Endodermal cell (in vitro differentiated cells): ENCODE data around the gene BTAF1. TPM values are rescaled to one million over a fixed set of nuclear protein-coding genes. Genes with fewer than 3 reads are reported as not detected.

ENCODE experiments used
- DNase-seq: peaks from one replicate; pipeline ENCODE4 v3.0.0-alpha.2; 2017
- H3K27ac ChIP-seq: 2 replicates; pipeline ENCODE4 v1.5.1; 2013; ENCODE audit warnings: mild to moderate bottlenecking, low read depth, low read length, moderate library complexity
- H3K27me3 ChIP-seq: 2 replicates; pipeline ENCODE4 v1.6.1; 2013; ENCODE audit warnings: mild to moderate bottlenecking, low read length, moderate library complexity; ENCODE audit not compliant: insufficient read depth, control insufficient read depth, poor library complexity, severe bottlenecking
- H3K36me3 ChIP-seq: 2 replicates; pipeline ENCODE4 v1.7.0; 2013; ENCODE audit warnings: mild to moderate bottlenecking, low read length, moderate library complexity; ENCODE audit not compliant: control insufficient read depth, insufficient read depth
- H3K4me1 ChIP-seq: one replicate; pipeline ENCODE4 v1.7.0; 2013; ENCODE audit warnings: low read length; ENCODE audit not compliant: control insufficient read depth, insufficient read depth
- H3K4me3 ChIP-seq: 2 replicates; pipeline ENCODE4 v1.5.1; 2013; ENCODE audit warnings: mild to moderate bottlenecking, low read length, moderate library complexity
- H3K9ac ChIP-seq: 2 replicates; pipeline ENCODE4 v1.6.1; 2013; ENCODE audit warnings: mild to moderate bottlenecking, low read length, moderate library complexity; ENCODE audit not compliant: poor library complexity, severe bottlenecking; ENCODE audit errors: extremely low read depth
- H3K9me3 ChIP-seq: 2 replicates; pipeline ENCODE4 v1.6.1; 2013; ENCODE audit warnings: mild to moderate bottlenecking, low read length, moderate library complexity; ENCODE audit not compliant: control insufficient read depth
- H3K27ac Mint-ChIP-seq: 2 replicates; pipeline ENCODE4 v1.8.0; 2020; ENCODE audit warnings: mixed read lengths
- H3K27me3 Mint-ChIP-seq: 2 replicates; pipeline ENCODE4 v1.8.0; 2021; ENCODE audit warnings: mild to moderate bottlenecking, mixed read lengths; ENCODE audit not compliant: insufficient read depth
- H3K36me3 Mint-ChIP-seq: 2 replicates; pipeline ENCODE4 v1.8.0; 2020; ENCODE audit warnings: low read depth, mixed read lengths
- H3K4me1 Mint-ChIP-seq: 2 replicates; pipeline ENCODE4 v1.8.0; 2020; ENCODE audit warnings: mixed read lengths
- H3K4me3 Mint-ChIP-seq: 2 replicates; pipeline ENCODE4 v1.8.0; 2020; ENCODE audit warnings: mild to moderate bottlenecking, moderate library complexity, mixed read lengths
- H3K9me3 Mint-ChIP-seq: 2 replicates; pipeline ENCODE4 v1.8.0; 2020; ENCODE audit warnings: mild to moderate bottlenecking, mixed read lengths
- WGBS, 2 experiments: methylation state at CpG; one replicate each; pipeline versions ENCODE4 v1.1.5 to v1.1.7; 2013; ENCODE audit warnings: missing lambda C conversion rate in 2 of 2, mixed read lengths in 1 of 2; ENCODE audit not compliant: insufficient coverage in 1 of 2, insufficient read length in 1 of 2; 5-methylcytosine and 5-hydroxymethylcytosine counted together
- total RNA-seq, 2 donors: library from RNA; stranded (reverse); fragmentation: NEBNext Ultra II Directional in 1 of 2; extraction: Animal tissue kit (Norgen Biotek cat#: 25700) in 1 of 2; gene quantifications; 2 replicates in 1 of 2; 3 replicates in 1 of 2; pipeline ENCODE4 v1.2.1, GENCODE V29; 2021
- TF ChIP-seq, protein P1 (sequence below): fragments of 200-600 bp; sonication (generic); conservative IDR thresholded peaks from 2 replicates; pipeline ENCODE4 v1.5.0; 2021; ENCODE audit warnings: antibody characterized with exemption, mild to moderate bottlenecking

Gene BTAF1
- total RNA-seq, 2 donors from 2014 or later = 46.2 to 54.3 TPM

DNA sequence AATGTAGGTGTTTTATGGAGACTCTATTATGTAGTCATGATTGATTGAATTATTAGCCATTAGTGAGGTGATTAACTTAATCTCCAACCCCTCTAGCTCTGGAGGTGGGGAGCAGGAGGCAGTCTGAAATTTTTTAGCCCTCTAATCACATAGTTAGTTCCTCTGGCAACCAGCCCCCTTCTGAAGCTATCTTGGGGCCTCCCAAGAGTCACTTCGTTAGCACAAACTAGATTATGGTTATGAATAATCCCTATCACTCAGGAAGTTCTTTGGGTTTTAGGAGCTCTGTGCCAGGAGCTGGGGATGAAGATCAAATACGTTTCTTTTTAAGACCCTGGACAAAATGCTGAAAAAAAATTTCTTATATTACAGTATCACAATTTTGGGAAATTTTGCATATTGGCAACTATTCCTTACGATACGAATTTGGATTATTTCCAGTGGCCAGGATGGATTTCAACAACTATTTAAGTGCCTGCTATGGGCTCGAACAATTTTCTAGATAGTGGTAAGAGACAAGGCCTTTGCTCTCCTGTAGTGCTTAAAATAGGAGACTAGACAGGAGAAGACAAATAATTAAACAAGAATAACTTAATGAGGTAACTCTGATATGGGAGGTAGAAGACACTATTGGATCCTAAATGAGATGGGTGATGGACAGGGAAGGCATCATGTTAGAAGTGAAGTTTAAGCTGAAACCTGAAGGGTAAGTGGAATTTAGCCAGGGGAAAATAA is 52.9 kb downstream of the BTAF1 start:
- Mint-ChIP-seq H3K36me3 (peaks cover 57% of the 10 kb centered on the region), H3K27ac (peak overlapping the region; percentile 1), H3K4me1 (peaks cover 5% of the 10 kb centered on the region), H3K27me3 (no peaks in the 10 kb centered on the region), H3K4me3 (no peak overlapping the region), H3K9me3 (no peaks in the 10 kb centered on the region)
- H3K36me3 ChIP-seq = peaks cover 69% of the 10 kb centered on the region
- no peak overlapping the region for H3K4me3 ChIP-seq
- H3K27me3 ChIP-seq = no peaks in the 10 kb centered on the region
- H3K4me1 ChIP-seq = no peaks in the 10 kb centered on the region
- no peak overlapping the region for H3K9ac ChIP-seq
- H3K27ac ChIP-seq = no peak overlapping the region
- H3K9me3 ChIP-seq = no peaks in the 10 kb centered on the region
- WGBS, 2 experiments = 90 to 100% methylated on average over 1 to 5 of the region's 5 CpGs
- DNase-seq = no peak
- TF ChIP-seq, protein P1, sequence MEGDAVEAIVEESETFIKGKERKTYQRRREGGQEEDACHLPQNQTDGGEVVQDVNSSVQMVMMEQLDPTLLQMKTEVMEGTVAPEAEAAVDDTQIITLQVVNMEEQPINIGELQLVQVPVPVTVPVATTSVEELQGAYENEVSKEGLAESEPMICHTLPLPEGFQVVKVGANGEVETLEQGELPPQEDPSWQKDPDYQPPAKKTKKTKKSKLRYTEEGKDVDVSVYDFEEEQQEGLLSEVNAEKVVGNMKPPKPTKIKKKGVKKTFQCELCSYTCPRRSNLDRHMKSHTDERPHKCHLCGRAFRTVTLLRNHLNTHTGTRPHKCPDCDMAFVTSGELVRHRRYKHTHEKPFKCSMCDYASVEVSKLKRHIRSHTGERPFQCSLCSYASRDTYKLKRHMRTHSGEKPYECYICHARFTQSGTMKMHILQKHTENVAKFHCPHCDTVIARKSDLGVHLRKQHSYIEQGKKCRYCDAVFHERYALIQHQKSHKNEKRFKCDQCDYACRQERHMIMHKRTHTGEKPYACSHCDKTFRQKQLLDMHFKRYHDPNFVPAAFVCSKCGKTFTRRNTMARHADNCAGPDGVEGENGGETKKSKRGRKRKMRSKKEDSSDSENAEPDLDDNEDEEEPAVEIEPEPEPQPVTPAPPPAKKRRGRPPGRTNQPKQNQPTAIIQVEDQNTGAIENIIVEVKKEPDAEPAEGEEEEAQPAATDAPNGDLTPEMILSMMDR = no peak

GRCh38 chr10:91977491-91977890 is 53.9 kb downstream of the BTAF1 start:
- no peaks in the 10 kb centered on the region for H3K27me3 Mint-ChIP-seq
- H3K4me1 ChIP-seq = no peaks in the 10 kb centered on the region
- H3K27me3 ChIP-seq = no peaks in the 10 kb centered on the region
- no peak for DNase-seq
- TF ChIP-seq, protein P1 = no peak
- 94 to 100% methylated on average over 2 of the region's 2 CpGs for WGBS, 2 experiments
- peaks cover 70% of the 10 kb centered on the region for H3K36me3 ChIP-seq
- H3K4me3 ChIP-seq = no peak overlapping the region
- H3K9ac ChIP-seq = no peak overlapping the region
- no peak overlapping the region for H3K4me3 Mint-ChIP-seq
- peaks cover 52% of the 10 kb centered on the region for H3K36me3 Mint-ChIP-seq
- H3K9me3 ChIP-seq = no peaks in the 10 kb centered on the region
- no peak overlapping the region for H3K27ac Mint-ChIP-seq
- no peaks in the 10 kb centered on the region for H3K9me3 Mint-ChIP-seq
- H3K27ac ChIP-seq = no peak overlapping the region
- H3K4me1 Mint-ChIP-seq = peaks cover 5% of the 10 kb centered on the region

GRCh38 chr10:91978585-91978984 is 55.0 kb downstream of the BTAF1 start:
- Mint-ChIP-seq H3K36me3 (peaks cover 54% of the 10 kb centered on the region), H3K9me3 (no peaks in the 10 kb centered on the region), H3K27ac (no peak overlapping the region), H3K27me3 (no peaks in the 10 kb centered on the region), H3K4me3 (no peak overlapping the region), H3K4me1 (peaks cover 5% of the 10 kb centered on the region)
- peaks cover 72% of the 10 kb centered on the region for H3K36me3 ChIP-seq
- H3K4me1 ChIP-seq = no peaks in the 10 kb centered on the region
- DNase-seq = no peak
- no peaks in the 10 kb centered on the region for H3K27me3 ChIP-seq
- H3K4me3 ChIP-seq = no peak overlapping the region
- no peaks in the 10 kb centered on the region for H3K9me3 ChIP-seq
- TF ChIP-seq, protein P1 = no peak
- H3K9ac ChIP-seq = no peak overlapping the region
- WGBS, 2 experiments = 80% methylated on average over 1 of the region's 1 CpG; no CpG with 5 or more reads in 1 of the 2 experiments
- H3K27ac ChIP-seq = no peak overlapping the region
